Stimulated activated naive CD8-positive, alpha-beta T cell treated with anti-CD3 and anti-CD28 coated beads, Interleukin-15, Interleukin-2, amounts not matched to agents 100 ng/mL and 50 ng/mL, for 24 hours (primary cell): ENCODE data around the gene ZIM2.
"Not testable (repeated sequence)": the region's sequence is repeated elsewhere in the genome, so short reads cannot be mapped to it uniquely, and the experiment has no call there.

Source experiments
- H3K27ac Mint-ChIP-seq: one replicate; pipeline ENCODE4 v1.8.0; 2021; ENCODE audit warnings: mild to moderate bottlenecking, mixed read lengths
- H3K27me3 Mint-ChIP-seq: one replicate; pipeline ENCODE4 v1.8.0; 2021; ENCODE audit warnings: mixed read lengths
- H3K36me3 Mint-ChIP-seq: one replicate; pipeline ENCODE4 v1.8.0; 2021; ENCODE audit warnings: low read depth, mixed read lengths
- H3K4me1 Mint-ChIP-seq: one replicate; pipeline ENCODE4 v1.8.0; 2021; ENCODE audit warnings: low read depth, mixed read lengths
- H3K4me3 Mint-ChIP-seq: one replicate; pipeline ENCODE4 v1.8.0; 2021; ENCODE audit warnings: mild to moderate bottlenecking, mixed read lengths
- H3K9me3 Mint-ChIP-seq: one replicate; pipeline ENCODE4 v1.8.0; 2021; ENCODE audit warnings: mixed read lengths

Gene ZIM2

DNA sequence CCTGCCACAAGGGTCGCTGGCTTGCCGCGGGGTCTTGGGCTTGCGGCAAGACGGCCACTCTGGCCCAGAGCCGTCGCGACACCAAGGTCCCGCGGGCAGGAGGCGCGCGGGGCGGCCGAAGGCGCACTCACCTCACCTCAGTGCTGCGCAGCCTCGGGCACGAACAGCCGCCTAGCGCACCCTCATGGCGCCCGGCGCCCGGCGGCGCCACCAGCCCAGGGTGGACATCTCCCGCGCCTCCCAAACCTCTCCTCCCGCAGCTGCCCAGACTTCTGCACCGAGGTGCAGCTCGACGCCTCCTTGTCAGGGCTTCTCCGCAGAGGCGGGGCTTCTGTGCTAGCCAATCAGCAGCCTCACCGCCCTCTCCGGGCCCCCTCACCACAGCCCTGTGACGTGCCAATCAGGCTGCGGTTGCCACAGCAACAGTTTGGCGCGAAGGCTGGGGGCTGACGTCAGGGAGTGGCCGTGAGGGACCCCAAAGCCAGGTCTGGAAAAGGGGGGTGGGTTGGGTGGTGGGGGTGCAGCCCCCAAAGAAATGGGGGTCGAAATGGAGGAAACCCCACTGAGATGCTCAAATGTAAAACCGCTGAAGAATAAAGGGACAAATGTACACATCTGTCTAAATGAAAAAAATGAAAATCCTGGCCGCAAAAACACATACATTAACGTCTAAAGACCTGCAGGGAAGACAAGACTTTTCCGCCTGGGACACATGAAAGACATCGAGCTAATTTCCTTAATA is at the start of gene ZIM2, which contains the start of gene PEG3:
TSS of gene ZIM2 (minus strand) at position 276 of the 742 bp plus-strand sequence. CDS start 16,449 bp downstream, outside the sequence.
TSS of gene PEG3 (minus strand) at position 276 of the 742 bp plus-strand sequence. CDS start 16,071 bp downstream, outside the sequence.
- Mint-ChIP-seq H3K4me1 (no peaks in the 10 kb centered on the region), H3K27me3 (peaks cover 15% of the 10 kb centered on the region), H3K36me3 (peaks cover 11% of the 10 kb centered on the region), H3K27ac (no peak within 1 kb of the TSS), H3K4me3 (no peak within 1 kb of the TSS), H3K9me3 (peaks cover 21% of the 10 kb centered on the region)

DNA sequence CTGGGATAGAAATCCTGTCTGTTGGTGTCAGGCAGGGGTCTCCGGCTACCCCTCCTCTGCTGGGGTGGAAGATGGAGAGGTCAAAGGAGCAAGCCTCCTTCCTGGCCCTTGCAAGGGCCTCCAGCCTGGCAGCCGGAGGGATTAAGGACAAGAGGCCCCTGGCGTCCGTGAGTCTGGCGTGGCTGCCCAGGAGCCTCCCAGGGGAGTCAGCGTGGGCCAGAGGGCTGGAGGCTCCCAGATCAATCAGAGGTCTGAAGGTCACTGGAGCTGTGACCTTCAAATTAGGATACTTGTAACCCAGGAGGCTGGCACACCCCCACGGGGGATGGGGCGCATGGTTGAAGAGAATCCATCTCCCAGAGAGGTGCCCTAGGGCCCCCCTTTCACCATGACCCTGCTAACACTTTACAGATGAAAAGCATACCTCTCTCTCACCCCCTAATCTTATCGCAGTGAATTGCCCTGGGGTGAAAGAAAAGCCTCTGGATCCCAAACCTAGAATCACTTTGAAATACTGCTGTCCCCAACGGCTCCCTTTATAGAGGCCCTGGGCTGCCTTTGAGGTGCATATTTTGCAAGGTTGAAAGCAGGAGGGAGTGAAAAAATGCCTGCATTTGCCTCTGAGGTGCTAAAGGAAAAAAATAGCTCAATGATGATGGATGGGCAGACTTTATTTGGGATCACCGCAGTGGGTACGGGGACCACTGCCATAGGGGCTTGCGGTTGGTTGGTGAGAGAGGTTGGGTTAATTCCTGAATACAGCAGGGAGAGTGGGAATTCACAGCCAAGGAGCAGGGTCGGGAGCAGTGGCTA is 44.9 kb upstream of the ZIM2 start:
- no peak overlapping the region for H3K4me3 Mint-ChIP-seq
- peaks cover 9% of the 10 kb centered on the region for H3K36me3 Mint-ChIP-seq
- no peaks in the 10 kb centered on the region for H3K4me1 Mint-ChIP-seq
- peaks cover 30% of the 10 kb centered on the region for H3K9me3 Mint-ChIP-seq
- H3K27ac Mint-ChIP-seq = no peak overlapping the region
- peaks cover 2% of the 10 kb centered on the region for H3K27me3 Mint-ChIP-seq

GRCh38 chr19:56884441-56884840 is 43.9 kb upstream of the ZIM2 start:
- no peak overlapping the region for H3K27ac Mint-ChIP-seq
- H3K9me3 Mint-ChIP-seq = peaks cover 33% of the 10 kb centered on the region
- H3K4me1 Mint-ChIP-seq = no peaks in the 10 kb centered on the region
- no peak overlapping the region for H3K4me3 Mint-ChIP-seq
- H3K36me3 Mint-ChIP-seq = peaks cover 6% of the 10 kb centered on the region
- no peaks in the 10 kb centered on the region for H3K27me3 Mint-ChIP-seq

DNA sequence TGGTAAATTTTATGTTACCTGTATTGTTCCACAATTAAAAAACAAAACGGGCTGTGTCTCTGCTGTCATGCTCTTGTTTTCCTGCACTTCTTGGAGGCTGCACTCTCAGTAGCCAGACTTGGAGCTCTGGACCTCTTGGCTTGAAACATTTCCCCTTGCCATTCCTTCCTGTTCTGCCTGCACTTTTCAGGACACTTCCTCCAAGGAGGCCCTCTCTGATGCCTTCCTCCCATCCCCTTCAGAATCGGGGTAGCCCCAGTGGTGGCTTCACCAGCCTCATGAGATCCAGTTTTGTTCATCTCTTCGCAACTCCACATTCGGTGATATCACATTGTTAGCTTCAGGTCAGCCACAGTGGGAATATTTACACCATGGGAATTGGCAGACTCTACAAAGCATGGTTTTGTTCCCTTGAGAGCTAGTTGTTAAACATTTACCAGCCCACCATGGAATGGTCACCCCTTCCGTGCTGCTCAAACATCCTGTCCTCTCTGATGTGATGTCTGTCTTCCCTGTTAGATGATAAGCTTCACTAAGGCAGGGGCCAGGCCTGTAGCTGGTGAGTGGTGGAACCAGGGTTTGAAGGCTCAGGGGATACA is 40.2 kb upstream of the ZIM2 start:
- peaks cover 6% of the 10 kb centered on the region for H3K36me3 Mint-ChIP-seq
- peaks cover 30% of the 10 kb centered on the region for H3K9me3 Mint-ChIP-seq
- H3K4me1 Mint-ChIP-seq = no peaks in the 10 kb centered on the region
- no peaks in the 10 kb centered on the region for H3K27me3 Mint-ChIP-seq
- H3K4me3 Mint-ChIP-seq = no peak overlapping the region
- H3K27ac Mint-ChIP-seq = no peak overlapping the region

GRCh38 chr19:56877069-56877715 is 36.7 kb upstream of the ZIM2 start:
- Mint-ChIP-seq H3K36me3 (peaks cover 6% of the 10 kb centered on the region), H3K27me3 (no peaks in the 10 kb centered on the region), H3K4me1 (no peaks in the 10 kb centered on the region), H3K4me3 (no peak overlapping the region), H3K9me3 (peaks cover 40% of the 10 kb centered on the region), H3K27ac (no peak overlapping the region)

GRCh38 chr19:56875717-56876116 is 35.2 kb upstream of the ZIM2 start:
- no peak overlapping the region for H3K27ac Mint-ChIP-seq
- H3K36me3 Mint-ChIP-seq = peaks cover 8% of the 10 kb centered on the region
- H3K4me3 Mint-ChIP-seq = no peak overlapping the region
- no peaks in the 10 kb centered on the region for H3K27me3 Mint-ChIP-seq
- peaks cover 43% of the 10 kb centered on the region for H3K9me3 Mint-ChIP-seq
- H3K4me1 Mint-ChIP-seq = no peaks in the 10 kb centered on the region

GRCh38 chr19:56874530-56874929 is 34.0 kb upstream of the ZIM2 start:
- Mint-ChIP-seq H3K4me3 (no peak overlapping the region), H3K36me3 (peaks cover 8% of the 10 kb centered on the region), H3K27me3 (no peaks in the 10 kb centered on the region), H3K9me3 (peaks cover 45% of the 10 kb centered on the region), H3K27ac (no peak overlapping the region), H3K4me1 (no peaks in the 10 kb centered on the region)

DNA sequence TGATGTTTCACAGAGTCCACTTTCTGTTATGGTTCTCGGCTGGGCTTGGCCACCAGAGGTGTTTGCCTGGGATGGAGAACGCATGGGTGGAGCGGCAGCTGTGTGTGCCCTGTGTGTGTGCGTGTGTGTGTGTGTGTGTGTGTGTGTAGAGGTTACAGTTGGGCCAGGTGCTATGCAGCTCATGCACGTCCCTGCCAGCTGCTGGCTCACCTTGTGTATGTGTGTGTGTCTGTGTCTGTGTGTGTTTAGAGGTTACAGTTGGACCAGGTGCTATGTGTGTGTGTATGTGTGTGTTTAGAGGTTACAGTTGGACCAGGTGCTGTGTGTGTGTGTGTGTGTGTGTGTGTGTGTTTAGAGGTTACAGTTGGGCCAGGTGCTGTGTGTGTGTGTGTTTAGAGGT is 33.0 kb upstream of the ZIM2 start:
- H3K27me3 Mint-ChIP-seq = no peaks in the 10 kb centered on the region
- H3K4me3 Mint-ChIP-seq = no peak overlapping the region
- H3K9me3 Mint-ChIP-seq = peaks cover 48% of the 10 kb centered on the region
- peaks cover 8% of the 10 kb centered on the region for H3K36me3 Mint-ChIP-seq
- no peak overlapping the region for H3K27ac Mint-ChIP-seq
- H3K4me1 Mint-ChIP-seq = no peaks in the 10 kb centered on the region

DNA sequence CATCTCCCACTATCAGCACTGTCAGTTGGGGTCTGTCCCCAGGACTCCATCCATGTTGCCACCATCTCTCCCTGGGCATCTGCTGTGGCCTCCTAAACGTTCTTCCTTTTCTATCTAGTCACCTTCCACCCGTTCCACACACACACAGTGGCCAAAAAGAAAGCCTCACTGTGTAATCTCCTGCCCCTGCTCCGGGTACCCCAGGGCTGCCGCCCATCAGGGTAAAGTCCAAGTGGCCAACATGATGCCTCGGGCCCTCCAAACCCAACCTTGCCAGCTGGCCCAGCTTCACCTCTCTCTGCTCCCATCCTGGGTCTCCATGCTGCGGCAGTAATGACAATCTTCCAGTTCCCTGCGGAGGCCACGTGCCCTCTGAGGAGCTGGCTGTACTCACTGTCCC is 29.4 kb upstream of the ZIM2 start:
- no peak overlapping the region for H3K4me3 Mint-ChIP-seq
- peaks cover 53% of the 10 kb centered on the region for H3K9me3 Mint-ChIP-seq
- H3K36me3 Mint-ChIP-seq = peaks cover 8% of the 10 kb centered on the region
- H3K27me3 Mint-ChIP-seq = no peaks in the 10 kb centered on the region
- H3K27ac Mint-ChIP-seq = no peak overlapping the region
- H3K4me1 Mint-ChIP-seq = no peaks in the 10 kb centered on the region

GRCh38 chr19:56868446-56868845 is 27.9 kb upstream of the ZIM2 start:
- peaks cover 43% of the 10 kb centered on the region for H3K9me3 Mint-ChIP-seq
- H3K27ac Mint-ChIP-seq = no peak overlapping the region
- no peaks in the 10 kb centered on the region for H3K4me1 Mint-ChIP-seq
- H3K36me3 Mint-ChIP-seq = peaks cover 8% of the 10 kb centered on the region
- H3K4me3 Mint-ChIP-seq = no peak overlapping the region
- no peaks in the 10 kb centered on the region for H3K27me3 Mint-ChIP-seq

DNA sequence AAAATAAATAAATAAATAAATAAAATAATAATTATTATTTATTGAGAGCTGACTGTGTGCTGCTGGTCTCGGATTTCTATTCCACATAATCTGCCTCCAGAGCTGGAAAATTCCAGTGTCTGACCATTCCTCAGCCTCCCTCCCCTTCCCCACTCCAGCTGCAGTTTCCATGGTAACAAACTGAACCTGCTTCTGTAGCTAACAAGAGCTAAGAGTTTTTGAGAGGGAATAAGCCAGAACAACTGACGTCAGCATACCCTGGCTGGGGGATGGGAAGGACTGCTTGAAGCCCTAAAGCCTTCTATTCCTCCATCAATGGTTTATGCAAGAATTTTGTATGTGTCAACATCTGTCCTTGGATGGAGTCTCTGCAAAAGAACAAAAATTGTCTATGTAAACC is 26.0 kb upstream of the ZIM2 start:
- Mint-ChIP-seq H3K27me3 (no peaks in the 10 kb centered on the region), H3K9me3 (peaks cover 35% of the 10 kb centered on the region), H3K4me3 (no peak overlapping the region), H3K27ac (no peak overlapping the region), H3K4me1 (no peaks in the 10 kb centered on the region), H3K36me3 (peaks cover 8% of the 10 kb centered on the region)

- Mint-ChIP-seq H3K36me3 (no peaks in the 10 kb centered on the region), H3K9me3 (peaks cover 27% of the 10 kb centered on the region)
Observed at GRCh38 chr19:56864443-56865125, 24.1 kb upstream of the ZIM2 start.

DNA sequence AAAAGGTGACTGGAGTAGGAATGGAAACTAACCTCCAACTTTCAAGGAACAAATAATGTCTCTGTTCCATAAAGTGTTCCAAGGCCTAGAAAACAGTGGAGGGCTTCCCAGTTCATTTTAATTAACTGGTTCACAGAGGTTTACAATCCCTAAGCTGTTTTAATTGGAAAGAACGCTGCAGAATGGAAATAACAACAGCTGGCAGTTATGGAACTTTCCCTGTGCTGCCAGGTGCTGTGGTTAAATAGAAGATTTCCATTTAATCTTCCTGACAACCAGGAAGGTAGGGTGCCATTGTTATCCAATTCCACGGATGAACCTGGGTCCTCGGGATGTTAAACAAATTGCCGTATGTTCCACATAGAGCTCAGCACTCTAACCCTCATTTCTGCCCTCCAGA is 22.2 kb upstream of the ZIM2 start:
- Mint-ChIP-seq H3K4me3 (no peak overlapping the region), H3K4me1 (no peaks in the 10 kb centered on the region), H3K27ac (no peak overlapping the region), H3K27me3 (no peaks in the 10 kb centered on the region), H3K9me3 (peaks cover 25% of the 10 kb centered on the region), H3K36me3 (no peaks in the 10 kb centered on the region)

More at GRCh38 chr19:56864443-56865125, 24.1 kb upstream of the ZIM2 start:
- Mint-ChIP-seq H3K27ac (no peak overlapping the region), H3K4me1 (no peaks in the 10 kb centered on the region), H3K4me3 (no peak overlapping the region), H3K27me3 (no peaks in the 10 kb centered on the region)

GRCh38 chr19:56860409-56860808 is 19.9 kb upstream of the ZIM2 start:
- peaks cover 24% of the 10 kb centered on the region for H3K9me3 Mint-ChIP-seq
- H3K4me3 Mint-ChIP-seq, H3K4me1 Mint-ChIP-seq: not testable (repeated sequence)

More at GRCh38 chr19:56860409-56860808, 19.9 kb upstream of the ZIM2 start:
- H3K36me3 Mint-ChIP-seq, H3K27ac Mint-ChIP-seq, H3K27me3 Mint-ChIP-seq: not testable (repeated sequence)
